Measurements from ENCODE around the gene DRAM2.
A peak's percentile ranks its signal among the peaks of the same experiment; 100 is the strongest.

Gene DRAM2

DNA sequence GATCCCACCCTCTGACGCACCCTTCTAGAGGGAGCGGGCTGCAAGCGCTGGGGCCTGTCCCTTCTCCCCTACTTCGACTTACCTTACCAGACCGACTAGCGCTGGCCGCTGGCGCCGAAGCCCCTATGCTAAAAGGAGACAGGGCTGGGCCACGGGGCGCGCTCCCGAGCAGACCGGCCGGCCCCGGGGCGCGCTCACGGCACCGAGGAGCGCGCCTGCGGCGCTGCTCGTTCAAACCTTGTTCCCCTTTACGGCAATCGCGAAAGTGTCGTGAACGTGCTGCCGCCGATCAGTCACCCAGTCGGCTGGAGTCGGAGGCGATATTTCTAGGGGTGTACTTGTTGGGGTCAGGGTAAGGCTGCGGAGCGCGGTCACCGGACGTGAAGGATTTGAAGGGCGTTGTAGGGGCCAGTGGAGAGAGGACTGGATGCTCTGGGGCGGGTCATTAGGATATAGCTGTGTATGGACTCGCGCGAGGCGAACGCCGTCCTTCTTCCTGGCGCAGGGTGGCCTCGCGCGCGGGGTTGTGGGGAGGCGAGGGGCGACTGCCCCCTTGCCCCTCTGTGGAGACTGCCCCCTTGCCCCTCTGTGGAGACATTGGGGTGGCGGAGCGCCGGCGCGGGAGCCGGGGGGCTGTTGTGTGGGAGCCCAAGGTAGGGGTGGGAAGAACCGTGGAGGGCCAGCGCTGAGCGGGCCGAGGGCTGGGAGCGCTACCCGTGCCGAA, at the start of gene DRAM2, which contains the start of gene CEPT1:
Gene DRAM2, minus strand, starts transcription at position 138 of the 724 bp plus-strand sequence. CDS start 8,539 bp downstream, outside the sequence.
Gene CEPT1, plus strand, starts transcription at position 268 of the 724 bp plus-strand sequence. CDS start 7,492 bp downstream, outside the sequence.
- DNase-seq = peak; percentile 92

DNA sequence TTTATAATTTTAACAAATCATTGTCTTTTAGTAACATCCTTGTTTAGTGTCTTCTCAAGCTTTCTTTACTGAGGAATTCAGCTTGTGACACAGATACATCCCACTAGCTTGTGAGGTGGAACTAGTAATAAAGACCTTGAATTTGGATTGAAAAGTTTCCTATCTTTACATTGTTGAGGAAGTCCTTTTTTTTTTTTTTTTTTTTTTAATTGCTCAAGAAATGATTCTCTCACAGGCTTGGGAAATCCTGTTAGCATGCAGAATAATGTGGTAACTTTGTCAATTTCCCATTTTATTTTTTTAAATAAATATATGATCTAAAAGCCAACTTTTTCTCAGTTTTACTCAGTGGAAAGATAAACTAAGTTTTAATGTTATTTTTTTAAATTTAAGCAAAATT, 44.8 kb upstream of the DRAM2 start:
- no peak for DNase-seq

DNA sequence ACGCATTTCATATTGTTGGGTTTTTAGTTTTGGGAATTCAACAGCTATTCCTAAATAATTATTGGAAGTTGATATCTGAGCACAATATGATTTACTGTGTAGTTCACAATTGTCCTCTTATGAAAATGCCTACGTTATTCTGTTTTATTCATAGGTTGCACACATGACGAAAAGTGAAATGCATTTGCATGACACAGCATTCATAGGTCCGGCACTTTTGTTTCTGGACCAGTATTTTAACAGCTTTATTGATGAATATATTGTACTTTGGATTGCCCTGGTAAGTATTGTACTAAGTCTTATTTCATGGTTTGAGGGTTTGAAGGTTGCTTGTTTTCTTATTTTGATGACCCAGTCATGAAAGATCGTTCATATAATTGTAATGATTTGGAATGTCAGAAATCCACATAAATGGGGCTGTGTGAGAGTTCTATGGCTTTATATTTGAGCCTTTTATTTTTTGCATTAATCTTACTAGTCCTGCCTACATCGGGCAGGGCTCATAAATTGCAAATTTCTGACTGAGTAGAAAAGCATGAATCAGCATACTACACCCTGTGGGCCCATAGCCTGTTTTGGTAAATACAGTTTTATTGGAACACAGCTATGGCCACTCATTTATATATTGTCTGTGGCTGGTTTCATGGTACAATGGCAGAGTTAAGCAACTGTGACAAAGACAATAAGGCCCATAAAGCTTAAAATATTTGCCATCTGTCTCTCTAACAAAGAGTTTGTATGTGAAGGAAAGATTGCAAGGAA, 43.6 kb upstream of the DRAM2 start:
- DNase-seq = no peak

DNA sequence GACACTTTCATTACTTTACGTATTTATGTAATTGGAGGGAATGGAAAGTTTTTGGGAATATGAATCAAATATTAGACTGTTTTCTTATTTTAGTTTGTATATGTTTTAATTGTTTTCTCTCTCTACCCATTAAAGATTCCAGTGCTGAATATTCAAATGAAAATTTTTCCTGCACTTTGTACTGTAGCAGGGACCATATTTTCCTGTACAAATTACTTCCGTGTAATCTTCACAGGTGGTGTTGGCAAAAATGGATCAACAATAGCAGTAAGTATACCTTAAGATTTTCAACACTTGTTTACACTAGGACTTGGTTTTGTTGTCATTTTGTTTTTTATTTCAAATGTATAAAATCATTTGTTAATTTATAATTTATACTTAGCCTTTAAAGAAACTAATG, 42.2 kb upstream of the DRAM2 start:
- no peak for DNase-seq

DNA sequence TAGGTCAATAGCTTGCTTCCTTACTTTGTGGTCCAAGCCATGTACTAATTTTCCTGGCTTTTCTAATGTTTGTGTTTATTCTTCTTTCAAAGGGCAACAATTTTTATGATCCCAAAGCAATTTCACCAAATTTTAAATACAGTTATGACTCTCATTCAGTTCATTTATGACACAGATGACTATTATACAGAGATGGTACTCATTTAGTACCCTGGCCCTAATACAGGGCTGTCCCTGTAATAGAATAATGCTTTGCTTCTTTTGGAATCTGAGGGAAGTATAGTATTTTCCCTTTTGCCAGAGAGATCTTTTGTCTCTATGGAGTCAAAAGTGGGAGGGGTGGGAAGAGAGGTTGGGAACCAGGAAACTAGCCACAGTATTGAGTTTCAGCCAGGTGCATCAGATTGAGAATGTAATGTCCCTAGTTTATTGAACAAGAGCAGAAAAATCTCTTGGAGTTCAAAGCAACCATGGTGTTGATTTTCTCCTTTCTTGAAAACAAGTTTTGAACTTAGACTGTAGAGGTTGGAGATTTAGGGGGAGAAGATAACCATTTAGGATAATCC, 40.2 kb upstream of the DRAM2 start:
- no peak for DNase-seq

DNA sequence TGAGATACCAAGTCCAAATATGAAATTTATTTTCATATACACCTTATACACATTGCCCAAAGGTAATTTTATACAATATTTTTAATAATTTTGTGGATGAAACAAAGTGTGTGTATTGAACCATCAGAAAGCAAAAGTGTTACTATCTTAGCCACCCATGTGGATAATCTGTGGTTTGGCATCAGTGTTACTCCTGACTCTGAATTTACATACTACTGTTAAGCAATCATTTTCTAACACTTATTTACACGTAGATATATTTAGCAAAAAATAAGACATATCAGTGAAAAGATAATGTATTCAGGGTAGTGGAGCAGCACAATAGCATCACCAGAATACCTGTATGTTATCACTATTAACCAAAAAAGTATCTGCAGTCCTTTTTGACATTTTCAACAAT, 36.8 kb upstream of the DRAM2 start:
- no peak for DNase-seq

DNA sequence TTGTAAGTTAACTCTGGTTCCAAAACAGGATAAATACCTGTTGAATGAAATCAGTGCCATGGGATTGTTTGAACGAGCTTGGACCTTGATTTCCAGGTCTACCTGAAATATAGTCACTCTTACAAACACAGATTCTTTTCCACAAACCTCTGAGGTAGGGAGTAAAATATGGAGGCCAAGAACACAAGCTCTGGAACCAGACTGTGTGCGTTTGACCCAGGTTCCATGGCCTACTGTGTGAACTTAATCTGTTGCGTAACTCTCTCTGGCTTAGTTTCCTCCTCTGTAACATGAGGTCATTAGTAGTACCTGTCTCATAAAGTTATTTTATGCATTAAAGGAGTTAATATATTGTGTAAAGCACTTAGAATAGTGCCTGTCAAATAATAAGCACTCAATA, 35.5 kb upstream of the DRAM2 start:
- no peak for DNase-seq

DNA sequence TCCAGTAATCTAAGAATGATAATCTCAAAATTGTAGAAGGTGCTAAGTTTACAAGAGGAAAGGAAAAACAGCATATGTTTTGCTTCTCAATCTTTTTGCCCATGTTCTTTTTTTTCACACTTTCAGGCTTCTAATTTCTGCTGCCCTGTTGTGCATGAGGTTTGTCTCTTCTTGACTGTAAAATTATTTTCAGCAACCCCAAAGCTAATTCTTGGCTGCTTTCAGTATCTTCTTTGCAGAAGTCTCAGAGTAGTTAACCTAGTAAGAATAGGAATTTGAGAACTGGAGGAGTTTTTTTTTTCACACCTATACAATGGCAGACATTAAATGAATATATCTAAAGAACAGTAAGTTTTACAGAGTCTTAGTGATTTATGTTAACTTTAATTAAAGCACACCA, 34.2 kb upstream of the DRAM2 start:
- no peak for DNase-seq

DNA sequence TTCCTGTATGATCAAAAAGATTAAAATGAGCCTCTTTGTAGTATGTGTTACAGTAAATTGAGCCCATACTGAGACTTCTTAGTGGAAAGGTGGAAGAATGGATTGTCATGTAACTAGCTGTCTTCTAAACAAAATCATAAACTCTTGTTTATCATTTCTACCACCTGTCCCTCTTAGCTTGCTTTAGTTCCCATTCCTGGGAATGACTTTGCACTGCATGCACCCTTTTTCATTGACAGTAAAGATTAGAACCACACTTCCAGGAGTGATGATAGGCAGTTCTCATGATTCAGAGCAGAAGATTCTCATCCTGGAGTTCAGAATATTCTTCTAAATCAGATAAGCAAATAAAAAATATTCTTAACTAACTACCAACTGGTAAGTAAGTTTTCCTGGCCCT, 32.6 kb upstream of the DRAM2 start:
- no peak for DNase-seq

DNA sequence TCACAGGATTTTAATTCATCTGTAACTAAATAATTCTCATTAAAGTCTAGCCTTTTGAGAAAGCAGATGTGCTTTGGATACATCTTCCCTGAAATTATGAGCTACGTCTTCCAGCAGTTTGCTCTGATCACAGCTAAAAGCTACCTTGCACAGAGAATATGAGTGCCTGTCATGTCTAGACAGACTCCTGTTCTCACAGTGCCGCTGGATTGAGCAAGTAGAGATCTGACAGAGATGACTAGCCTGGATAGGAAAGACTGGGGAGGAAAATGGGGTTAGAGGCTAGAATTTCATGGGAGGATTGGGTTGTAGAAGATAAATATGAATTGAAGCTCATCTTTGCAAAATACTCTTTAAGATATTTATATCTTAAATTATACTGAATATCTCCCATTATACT, 24.3 kb upstream of the DRAM2 start:
- no peak for DNase-seq

DNA sequence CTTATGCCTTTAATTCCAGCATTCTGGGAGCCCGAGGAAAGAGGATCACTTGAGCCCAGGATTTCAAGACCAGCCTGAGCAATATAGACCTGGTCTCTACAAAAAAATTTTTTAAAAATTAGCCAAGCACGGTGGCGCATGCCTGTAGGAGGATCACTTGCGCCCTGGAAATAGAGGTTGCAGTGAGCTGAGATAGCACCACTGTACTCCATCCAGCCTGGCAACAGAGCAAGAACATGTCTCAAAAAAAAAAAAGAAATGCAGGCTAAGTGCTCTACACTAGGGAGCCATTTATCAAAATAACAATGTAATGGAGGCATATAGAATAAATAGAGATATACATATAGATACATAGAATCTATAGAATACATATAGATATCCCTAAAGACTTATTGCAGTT, 23.5 kb upstream of the DRAM2 start:
- DNase-seq = no peak

DNA sequence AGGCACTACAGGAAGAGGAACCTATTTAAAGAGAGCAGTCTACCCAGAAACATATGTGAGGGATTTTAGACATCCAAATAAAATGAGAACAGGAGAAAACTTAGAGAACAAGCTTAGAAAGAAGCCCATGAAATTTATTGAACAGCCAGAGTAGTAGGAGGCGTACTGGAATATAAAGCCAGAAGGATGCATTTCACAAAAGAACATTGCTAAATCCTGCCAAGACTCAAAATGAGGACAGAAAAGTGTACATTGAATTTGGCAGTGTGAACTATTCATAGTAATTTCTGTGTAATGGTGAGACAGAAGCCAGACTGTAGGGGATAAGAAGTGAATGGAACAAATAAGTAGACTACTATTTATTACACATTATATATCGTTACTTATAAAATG, 22.6 kb upstream of the DRAM2 start:
- no peak for DNase-seq

DNA sequence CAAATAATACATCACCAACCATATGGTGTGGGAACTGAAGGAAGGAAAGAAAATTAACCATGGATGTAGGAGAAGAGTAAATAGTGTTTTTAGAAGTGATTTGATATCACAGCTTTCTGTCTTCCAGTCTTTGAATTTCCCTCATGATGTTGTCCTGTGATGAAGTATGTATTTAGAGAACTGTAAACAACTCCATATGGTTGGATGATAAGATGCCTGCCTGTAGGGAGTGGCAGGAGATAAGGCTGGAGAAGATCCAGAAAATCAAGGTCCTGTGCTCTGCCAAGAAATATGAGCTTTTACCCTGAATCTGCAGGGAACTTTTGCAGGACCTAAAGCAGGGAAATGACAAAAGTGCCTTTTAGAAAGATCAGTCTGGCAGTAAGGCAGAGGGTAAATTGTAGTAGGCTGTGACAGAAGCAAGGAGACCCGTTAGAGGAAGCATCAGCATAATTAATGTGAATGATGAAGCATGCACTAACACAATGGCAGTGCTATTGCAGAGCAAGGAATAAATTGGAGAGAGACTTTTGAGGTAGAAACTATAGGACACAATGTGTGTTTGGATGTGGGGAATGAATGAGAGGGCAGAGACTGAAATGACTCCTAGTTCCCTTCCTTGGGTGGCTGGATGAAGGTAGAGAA, 22.1 kb upstream of the DRAM2 start:
- no peak for DNase-seq

DNA sequence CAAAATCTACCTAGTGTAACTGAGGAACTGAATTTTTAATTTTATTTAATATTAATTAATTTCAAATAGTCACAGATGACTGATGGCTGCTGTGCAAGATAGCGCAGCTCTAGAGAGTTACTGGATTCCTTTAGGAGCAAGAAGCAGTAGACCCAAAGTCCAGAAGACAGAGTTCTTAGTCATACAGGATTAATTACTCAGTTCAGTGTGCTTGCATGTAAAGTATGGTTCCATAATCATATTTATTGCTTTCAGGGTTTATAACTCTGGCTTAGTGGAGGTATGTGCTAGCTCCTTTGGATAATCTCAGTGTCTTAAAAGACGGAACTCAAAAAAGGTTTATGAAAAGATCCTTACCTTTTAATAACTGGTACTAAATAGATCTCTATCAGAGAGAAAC, 17.5 kb upstream of the DRAM2 start:
- DNase-seq = no peak

DNA sequence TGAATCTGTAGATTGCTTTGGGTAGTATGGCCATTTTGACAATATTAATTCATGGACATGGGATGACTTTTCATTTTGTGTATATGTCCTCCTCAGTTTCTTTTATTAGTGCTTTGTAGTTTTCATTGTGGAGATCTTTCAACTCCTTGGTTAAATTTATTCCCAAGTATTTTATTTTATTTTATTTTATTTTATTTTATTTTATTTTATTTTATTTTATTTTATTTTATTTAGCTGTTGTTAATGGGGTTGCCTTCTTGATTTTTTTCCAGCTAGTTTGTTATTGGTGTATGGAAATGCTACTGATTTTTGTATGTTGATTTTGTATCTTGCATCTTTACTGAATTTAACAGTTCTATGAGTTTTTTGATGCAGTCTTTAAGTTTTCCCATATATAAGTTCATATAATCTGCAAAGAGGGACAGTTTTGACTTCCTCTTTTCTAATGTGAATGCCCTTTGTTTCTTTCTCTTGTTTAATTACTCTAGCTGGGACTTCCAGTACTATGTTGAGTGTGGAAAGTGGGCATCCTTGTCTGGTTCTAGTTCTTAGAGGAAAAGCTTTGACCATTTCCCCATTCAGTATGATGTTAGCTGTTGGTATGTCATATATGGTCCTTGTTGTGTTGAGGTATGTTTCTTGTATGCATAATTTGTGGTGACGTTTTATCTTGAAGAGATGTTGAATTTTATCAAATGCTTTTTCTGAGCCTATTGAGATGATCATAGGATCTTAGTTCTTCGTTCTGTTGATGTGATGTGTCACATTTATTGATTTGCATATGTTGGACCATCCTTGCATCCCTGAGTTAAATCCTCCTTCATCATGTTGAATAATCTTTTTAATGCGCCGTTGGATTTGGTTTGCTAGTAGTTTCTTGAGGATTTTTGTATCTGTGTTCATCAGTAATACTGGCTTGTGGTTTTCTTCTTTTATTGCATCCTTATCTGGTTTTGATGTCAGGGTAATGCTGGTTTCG, 14.4 kb upstream of the DRAM2 start:
- no peak for DNase-seq

DNA sequence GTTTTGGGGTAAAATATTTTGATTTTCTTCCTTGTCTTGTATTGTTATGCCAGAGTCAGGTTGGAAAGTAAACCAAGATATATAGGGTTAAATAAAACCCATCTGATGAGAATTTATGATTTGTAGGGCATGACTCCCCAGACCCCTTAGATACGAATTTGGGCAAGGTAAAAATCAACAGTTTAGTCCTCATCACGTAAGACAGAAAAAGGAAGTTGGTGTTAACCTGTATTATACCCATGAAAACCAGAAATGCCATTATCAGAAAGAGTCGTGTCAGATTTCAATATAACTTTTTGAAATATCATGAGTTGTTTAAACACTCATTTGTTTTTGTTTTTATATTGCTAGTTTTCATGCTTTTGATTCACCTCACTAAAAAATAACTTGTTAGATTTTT, 11.9 kb upstream of the DRAM2 start:
- no peak for DNase-seq

DNA sequence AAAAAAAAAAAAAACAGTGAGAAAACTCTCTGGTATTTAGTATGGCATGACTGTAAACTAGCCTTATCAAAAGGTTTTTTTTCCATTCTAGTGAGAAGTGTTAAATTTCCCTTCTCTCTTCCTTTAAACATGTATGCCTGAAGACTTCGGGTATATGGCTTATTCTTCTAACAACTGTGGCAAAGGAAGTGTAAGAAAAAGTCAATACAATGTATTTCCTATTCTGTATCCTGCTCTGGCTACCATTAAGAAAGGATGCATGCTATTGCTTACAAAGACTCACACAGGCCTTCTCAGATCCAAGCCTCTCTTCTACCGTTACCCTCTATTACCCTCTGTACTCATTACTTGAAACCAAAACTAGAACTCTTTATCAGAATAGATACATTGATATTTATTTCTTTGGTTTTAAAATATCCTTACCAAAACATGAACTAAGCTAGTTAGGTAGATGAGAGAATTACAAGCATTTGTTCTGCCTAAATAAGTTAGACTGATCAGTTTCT, 8.5 kb upstream of the DRAM2 start:
- DNase-seq = no peak

DNA sequence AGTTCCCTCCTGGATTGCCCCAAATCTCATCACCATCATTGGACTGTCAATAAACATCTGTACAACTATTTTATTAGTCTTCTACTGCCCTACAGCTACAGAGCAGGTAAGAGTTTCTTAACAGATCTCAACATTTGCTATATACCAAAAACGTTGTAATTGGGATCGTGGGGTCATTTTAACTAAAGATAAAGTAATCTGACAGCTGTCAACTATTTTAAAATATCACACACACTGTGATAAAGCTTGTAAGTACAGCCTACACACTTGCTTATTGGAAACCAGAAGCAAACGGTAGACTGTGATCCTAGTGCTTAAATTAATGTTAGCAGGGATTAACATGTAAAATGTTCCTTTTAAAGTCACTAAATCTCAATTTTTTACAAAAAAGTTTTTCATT, 8.1 kb upstream of the DRAM2 start:
- DNase-seq = no peak

DNA sequence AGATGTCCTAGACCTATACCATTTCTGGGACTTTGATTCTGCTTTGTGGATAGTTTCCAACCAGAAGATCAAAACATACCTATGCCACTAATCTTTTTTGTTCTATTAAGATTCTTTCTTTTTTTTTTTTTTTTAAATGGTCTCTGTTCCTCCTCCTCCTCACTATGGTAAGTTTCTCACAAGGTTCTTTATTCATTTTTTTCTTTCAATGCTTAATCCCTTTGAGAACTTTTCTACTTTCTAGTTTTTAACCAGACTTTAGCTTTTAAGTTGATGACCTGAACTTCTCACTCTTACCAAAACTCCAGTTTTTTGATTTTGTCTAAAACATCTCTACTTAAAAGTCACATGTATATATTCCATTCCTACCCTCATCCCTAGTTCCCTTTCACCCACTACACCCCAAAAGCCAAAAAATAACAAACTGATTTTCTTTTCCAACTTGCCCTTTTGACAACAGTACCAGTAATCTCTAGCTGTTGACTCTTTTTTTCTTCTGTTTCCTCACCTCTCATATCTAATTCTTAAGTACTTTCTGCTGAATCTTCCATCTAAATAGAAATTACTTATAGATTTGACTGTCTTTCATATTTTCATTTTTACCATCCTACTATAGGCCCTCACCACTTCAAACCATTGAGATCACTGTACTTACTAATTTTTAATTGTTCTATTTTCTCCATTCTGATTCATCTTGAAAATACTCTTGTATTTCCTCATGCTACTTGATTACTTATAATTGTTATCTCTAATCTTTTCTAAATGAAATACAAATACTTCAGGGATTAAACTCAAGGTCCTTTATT, 6.3 kb upstream of the DRAM2 start:
- DNase-seq = no peak

DNA sequence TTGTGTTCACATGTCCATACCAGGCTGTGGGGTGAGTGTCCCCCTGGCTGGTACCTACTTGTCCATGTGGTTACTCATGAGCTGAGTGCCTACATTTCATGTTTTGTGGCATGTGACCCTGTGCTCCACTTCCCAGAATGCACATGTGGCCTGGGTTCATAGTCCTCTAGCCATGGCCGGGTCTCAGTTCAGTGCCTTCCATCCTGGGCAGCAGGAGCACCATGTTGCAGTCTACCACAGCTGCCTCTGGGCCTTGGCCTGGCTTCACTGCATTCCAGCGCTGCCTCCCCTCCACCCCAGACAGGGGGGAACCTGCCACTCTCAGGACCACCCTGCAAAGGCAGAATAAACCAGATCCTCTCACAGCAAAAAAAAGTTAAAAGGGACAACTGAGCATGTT, 5.6 kb upstream of the DRAM2 start:
- no peak for DNase-seq

DNA sequence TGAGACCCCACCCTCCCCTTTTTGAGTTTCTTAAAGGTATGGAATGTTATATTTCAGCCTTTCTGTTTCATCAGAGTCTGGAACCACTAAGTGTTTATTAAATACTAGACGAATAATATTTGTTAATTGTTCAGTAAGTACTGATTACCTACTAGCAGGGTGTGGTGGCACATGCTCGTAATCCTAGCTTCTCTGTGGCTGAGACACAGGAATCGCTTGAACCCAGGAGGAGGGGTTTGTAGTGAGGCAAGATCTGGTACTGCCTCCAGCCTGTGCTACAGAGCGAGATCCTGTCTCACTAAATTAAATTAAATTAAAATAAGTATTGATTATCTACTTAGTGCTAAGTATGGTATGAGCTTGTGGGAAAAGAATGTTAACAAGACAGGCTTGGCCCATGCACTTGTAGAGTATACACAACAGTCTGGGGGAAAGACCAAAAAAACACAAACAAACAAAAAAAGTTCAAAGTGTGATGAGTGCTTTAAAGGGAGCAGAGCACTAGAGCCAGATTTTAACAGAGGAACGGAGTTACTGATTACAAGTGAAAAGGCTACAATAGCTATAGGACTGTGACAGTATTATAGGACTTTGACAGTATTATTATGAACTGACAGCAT, 2.6 kb upstream of the DRAM2 start:
- no peak for DNase-seq
